ENCODE data around the gene DNER. TPM values are rescaled to one million over a fixed set of nuclear protein-coding genes. Genes with fewer than 3 reads are reported as not detected.

The DNER gene
- polyA plus RNA-seq, 6 donors from 2014 or later, result not detected

DNA sequence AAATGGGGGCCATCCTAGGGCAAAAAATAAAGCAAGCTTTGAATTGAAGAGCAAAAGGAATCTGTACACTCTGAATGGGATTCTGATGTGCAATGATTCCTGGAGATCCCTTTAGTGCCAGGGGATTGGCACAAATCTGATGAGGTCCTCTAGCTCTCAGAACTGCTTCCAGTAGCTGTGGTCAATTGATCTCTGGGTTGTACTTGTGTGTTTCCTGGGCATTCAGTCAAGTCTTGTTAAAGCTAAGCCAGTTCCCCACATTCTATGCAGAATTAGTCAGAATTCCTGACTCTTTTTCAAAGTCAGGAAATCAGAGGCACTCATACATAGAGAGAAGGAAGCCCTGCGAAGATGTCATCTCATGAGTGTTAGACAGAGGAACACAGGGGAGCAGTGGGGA lies 161.3 kb downstream of the DNER start:
- no peaks in the 10 kb centered on the region for H3K36me3 Mint-ChIP-seq
- peaks cover 0 to 12% (median 3%) of the 10 kb centered on the region in 7 donors for H3K9me3 Mint-ChIP-seq
- DNase-seq (no peak), ATAC-seq (ENCODE audit: low read depth in 2 of 2) (no peak)
- H3K27ac Mint-ChIP-seq, result no peak overlapping the region
- H3K4me3 Mint-ChIP-seq, result no peak overlapping the region
- no peaks in the 10 kb centered on the region for H3K4me1 Mint-ChIP-seq
- peaks cover 5 to 10% (median 9%) of the 10 kb centered on the region in 3 donors for H3K27me3 Mint-ChIP-seq

DNA sequence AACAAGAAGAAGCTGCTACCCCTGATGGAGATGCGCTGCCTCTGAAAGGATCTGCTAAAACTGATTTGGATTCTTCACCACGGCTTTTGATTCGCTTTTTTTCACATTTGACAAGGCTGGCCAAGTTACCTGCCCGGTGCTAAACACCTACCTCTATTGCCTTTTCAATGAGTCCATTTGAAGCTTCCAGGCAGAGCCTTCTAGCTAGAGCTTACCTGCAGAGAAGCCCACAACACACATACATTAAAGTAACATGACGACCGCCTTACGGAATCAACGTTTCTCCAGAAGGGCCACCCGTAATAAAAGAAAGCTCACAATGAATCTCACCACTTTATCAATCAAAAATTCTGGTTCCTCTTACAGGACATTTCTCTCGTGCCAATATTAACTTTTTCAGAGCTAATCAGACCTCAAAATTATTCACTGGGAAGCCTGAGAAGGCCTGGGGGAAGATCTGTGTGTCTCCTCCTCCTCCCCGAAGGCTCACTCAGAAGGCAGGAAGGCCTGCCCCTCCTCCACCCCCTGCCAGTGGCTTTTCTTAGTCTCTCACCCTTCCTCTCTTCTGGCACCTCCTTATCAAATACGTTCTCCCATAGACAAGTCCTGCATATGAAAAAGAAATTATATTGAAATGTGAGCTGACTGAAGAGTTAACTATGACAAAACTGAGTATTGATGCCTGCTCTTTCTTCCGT lies 171.0 kb downstream of the DNER start:
- peaks cover 0 to 6% (median 0%) of the 10 kb centered on the region in 7 donors for H3K9me3 Mint-ChIP-seq
- H3K36me3 Mint-ChIP-seq, result no peaks in the 10 kb centered on the region
- H3K27me3 Mint-ChIP-seq, result peaks cover 0 to 16% (median 13%) of the 10 kb centered on the region in 3 donors
- ATAC-seq (ENCODE audit: low read depth in 2 of 2), result no peak
- no peak for DNase-seq
- no peak overlapping the region for H3K27ac Mint-ChIP-seq
- peak overlapping the region in 1 of 8 donors; percentile 32 for H3K4me3 Mint-ChIP-seq
- no peaks in the 10 kb centered on the region for H3K4me1 Mint-ChIP-seq

DNA sequence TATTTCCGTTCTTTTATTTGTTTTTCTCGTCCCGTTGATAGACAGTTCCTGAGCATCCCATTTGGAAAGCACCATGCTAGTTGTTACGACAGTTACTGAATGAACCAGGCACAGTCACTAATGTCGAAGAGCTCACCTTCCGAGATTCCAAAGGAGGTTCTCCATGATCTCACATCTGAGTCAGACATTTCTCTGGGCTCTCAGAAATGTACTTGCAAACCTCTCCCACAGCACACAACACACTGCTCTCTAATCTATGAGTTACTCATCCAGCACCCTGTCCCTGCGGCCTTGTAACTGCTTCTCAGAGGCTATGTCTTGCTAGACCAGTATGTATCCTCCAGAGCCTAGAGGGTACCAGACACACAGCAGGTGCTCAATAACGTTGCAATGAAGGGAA lies 174.7 kb downstream of the DNER start:
- Mint-ChIP-seq H3K27ac (no peak overlapping the region), H3K4me1 (no peaks in the 10 kb centered on the region), H3K4me3 (no peak overlapping the region), H3K9me3 (peaks cover 0 to 4% (median 0%) of the 10 kb centered on the region in 7 donors), H3K36me3 (no peaks in the 10 kb centered on the region), H3K27me3 (peaks cover 0 to 9% (median 8%) of the 10 kb centered on the region in 3 donors)
- ATAC-seq (ENCODE audit: low read depth in 2 of 2) (no peak), DNase-seq (no peak)

- ATAC-seq (ENCODE audit: low read depth in 2 of 2), result no peak
- Mint-ChIP-seq H3K9me3 (peaks cover 0 to 20% (median 10%) of the 10 kb centered on the region in 7 donors), H3K4me1 (no peaks in the 10 kb centered on the region), H3K27ac (no peak overlapping the region), H3K4me3 (no peak overlapping the region), H3K36me3 (no peaks in the 10 kb centered on the region), H3K27me3 (no peaks in the 10 kb centered on the region)
- no peak for DNase-seq
Observed at GRCh38 chr2:229531594-229531993, 182.8 kb downstream of the DNER start.

DNA sequence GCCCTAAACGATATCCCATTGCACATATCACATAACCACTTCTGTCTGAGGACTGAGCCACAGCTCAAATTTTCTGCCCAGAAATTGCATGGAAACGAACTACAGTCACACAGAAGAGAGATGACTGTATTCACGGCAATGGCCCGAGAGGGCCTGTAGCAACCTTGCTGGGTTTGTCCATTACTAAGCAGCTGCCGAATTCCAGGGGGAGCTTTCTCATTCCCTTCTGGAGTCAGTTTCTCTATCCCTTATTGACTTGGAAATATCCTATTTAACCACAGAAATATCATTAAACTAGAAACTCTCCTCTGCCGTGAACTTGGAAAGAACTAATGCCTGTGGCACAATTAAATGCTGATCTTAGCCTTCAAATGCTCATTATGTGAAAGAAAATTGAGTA lies 183.9 kb downstream of the DNER start:
- DNase-seq, result no peak
- H3K4me1 Mint-ChIP-seq, result no peaks in the 10 kb centered on the region
- no peak for ATAC-seq (ENCODE audit: low read depth in 2 of 2)
- H3K36me3 Mint-ChIP-seq, result no peaks in the 10 kb centered on the region
- H3K27ac Mint-ChIP-seq, result no peak overlapping the region
- peaks cover 0 to 20% (median 10%) of the 10 kb centered on the region in 7 donors for H3K9me3 Mint-ChIP-seq
- H3K4me3 Mint-ChIP-seq, result no peak overlapping the region
- H3K27me3 Mint-ChIP-seq, result no peaks in the 10 kb centered on the region

DNA sequence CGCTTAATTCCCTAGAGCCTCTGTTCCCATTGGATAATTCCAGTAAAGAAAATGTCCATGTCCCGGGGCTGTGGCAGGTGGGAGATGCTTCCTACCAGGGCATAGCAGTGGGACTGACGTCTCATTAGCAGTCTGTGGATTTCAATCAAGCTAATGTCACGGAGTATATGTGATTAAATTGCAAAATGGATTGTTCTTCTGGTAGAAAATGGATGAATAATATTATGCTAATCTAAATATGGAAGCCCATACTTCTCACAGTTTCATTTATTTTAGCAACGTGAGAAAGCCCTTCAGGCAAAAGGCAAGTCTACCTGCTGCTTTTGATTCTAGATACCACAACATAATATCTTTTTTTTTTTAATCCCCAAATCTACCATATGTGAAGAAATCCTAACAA lies 185.5 kb downstream of the DNER start:
- H3K4me3 Mint-ChIP-seq, result no peak overlapping the region
- H3K27me3 Mint-ChIP-seq, result peaks cover 0 to under 1% (median 0%) of the 10 kb centered on the region in 3 donors
- H3K36me3 Mint-ChIP-seq, result no peaks in the 10 kb centered on the region
- no peak for DNase-seq
- peaks cover 0 to 20% (median 10%) of the 10 kb centered on the region in 7 donors for H3K9me3 Mint-ChIP-seq
- peak overlapping the region in 1 of 6 donors; percentile 83 for H3K27ac Mint-ChIP-seq
- ATAC-seq (ENCODE audit: low read depth in 2 of 2), result no peak
- H3K4me1 Mint-ChIP-seq, result no peaks in the 10 kb centered on the region

DNA sequence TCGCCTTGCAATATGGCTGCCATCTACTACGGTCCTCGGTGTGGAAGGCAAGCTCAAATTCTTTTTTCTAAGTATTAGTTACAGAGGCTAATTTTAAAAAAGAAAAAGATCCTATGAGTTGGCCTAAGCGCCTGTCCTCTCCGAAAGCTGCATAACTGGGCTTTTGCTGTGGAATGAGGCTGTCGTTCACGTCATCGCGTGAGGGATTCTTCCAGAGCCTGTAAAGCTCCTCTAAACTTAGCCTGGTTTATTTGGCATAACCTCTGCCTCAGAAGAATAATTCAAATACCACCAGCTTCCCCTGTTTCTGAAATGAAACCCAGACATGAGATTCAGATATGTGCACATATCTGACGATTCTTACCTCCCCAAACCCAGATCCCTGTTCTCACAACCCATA lies 187.4 kb downstream of the DNER start:
- H3K27ac Mint-ChIP-seq, result no peak overlapping the region
- H3K36me3 Mint-ChIP-seq, result no peaks in the 10 kb centered on the region
- H3K27me3 Mint-ChIP-seq, result peaks cover 0 to 5% (median 0%) of the 10 kb centered on the region in 3 donors
- ATAC-seq (ENCODE audit: low read depth in 2 of 2), result no peak
- H3K4me3 Mint-ChIP-seq, result no peak overlapping the region
- DNase-seq, result no peak
- H3K4me1 Mint-ChIP-seq, result no peaks in the 10 kb centered on the region
- peaks cover 0 to 15% (median 3%) of the 10 kb centered on the region in 7 donors for H3K9me3 Mint-ChIP-seq

- peaks cover 0 to 1% (median 0%) of the 10 kb centered on the region in 7 donors for H3K9me3 Mint-ChIP-seq
- no peaks in the 10 kb centered on the region for H3K4me1 Mint-ChIP-seq
- H3K36me3 Mint-ChIP-seq, result no peaks in the 10 kb centered on the region
- ATAC-seq (ENCODE audit: low read depth in 2 of 2), result no peak
- DNase-seq, result no peak
- H3K27me3 Mint-ChIP-seq, result peaks cover 0 to 8% (median 5%) of the 10 kb centered on the region in 3 donors
- H3K4me3 Mint-ChIP-seq, result peak overlapping the region in 1 of 8 donors; percentile 52
- no peak overlapping the region for H3K27ac Mint-ChIP-seq
Observed at GRCh38 chr2:229524799-229525198, 189.6 kb downstream of the DNER start.

GRCh38 chr2:229523663-229524062 lies 190.7 kb downstream of the DNER start:
- H3K27me3 Mint-ChIP-seq, result peaks cover 0 to 8% (median 5%) of the 10 kb centered on the region in 3 donors
- H3K9me3 Mint-ChIP-seq, result peaks cover 0 to 1% (median 0%) of the 10 kb centered on the region in 7 donors
- no peaks in the 10 kb centered on the region for H3K36me3 Mint-ChIP-seq
- ATAC-seq (ENCODE audit: low read depth in 2 of 2), result no peak
- no peak for DNase-seq
- no peak overlapping the region for H3K4me3 Mint-ChIP-seq
- peak overlapping the region in 1 of 6 donors; percentile 12 for H3K27ac Mint-ChIP-seq
- peaks cover 0 to 3% (median 0%) of the 10 kb centered on the region in 3 donors for H3K4me1 Mint-ChIP-seq

GRCh38 chr2:229521576-229521975 lies 192.8 kb downstream of the DNER start:
- H3K9me3 Mint-ChIP-seq, result peaks cover 0 to 1% (median 0%) of the 10 kb centered on the region in 7 donors
- peaks cover 0 to 10% (median 8%) of the 10 kb centered on the region in 3 donors for H3K27me3 Mint-ChIP-seq
- DNase-seq (no peak), ATAC-seq (ENCODE audit: low read depth in 2 of 2) (no peak)
- no peak overlapping the region for H3K27ac Mint-ChIP-seq
- no peak overlapping the region for H3K4me3 Mint-ChIP-seq
- H3K36me3 Mint-ChIP-seq, result no peaks in the 10 kb centered on the region
- H3K4me1 Mint-ChIP-seq, result peaks cover 0 to 3% (median 0%) of the 10 kb centered on the region in 3 donors

DNA sequence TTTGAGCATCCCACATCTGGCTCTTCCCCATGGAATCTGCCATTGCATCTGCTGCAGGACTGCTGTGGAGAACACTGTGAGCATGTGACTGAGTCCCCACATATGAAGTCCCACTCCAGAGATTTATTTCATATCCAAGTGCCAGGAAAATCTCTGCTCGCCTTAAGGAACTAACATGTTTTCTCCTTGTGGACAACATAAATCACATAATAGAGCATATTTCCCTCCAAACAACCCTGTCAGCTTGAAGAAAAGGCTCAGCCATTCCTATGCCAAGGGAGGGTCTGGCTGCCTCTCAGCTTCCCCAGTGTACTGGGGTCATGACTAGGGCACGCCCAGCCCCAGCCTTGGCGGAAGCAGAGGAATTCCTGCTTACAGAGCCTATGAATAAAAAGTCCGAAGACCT lies 193.7 kb downstream of the DNER start:
- Mint-ChIP-seq H3K27ac (no peak overlapping the region), H3K4me3 (no peak overlapping the region), H3K27me3 (peaks cover 0 to 10% (median 8%) of the 10 kb centered on the region in 3 donors), H3K9me3 (peaks cover 0 to 1% (median 0%) of the 10 kb centered on the region in 7 donors), H3K4me1 (peaks cover 0 to 3% (median 0%) of the 10 kb centered on the region in 3 donors), H3K36me3 (no peaks in the 10 kb centered on the region)
- ATAC-seq (ENCODE audit: low read depth in 2 of 2) (no peak), DNase-seq (no peak)

GRCh38 chr2:229519655-229520430 lies 194.5 kb downstream of the DNER start:
- DNase-seq, result no peak
- no peak overlapping the region for H3K4me3 Mint-ChIP-seq

GRCh38 chr2:229514273-229514895 lies 200.0 kb downstream of the DNER start:
- Mint-ChIP-seq H3K9me3 (peaks cover 0 to 3% (median 0%) of the 10 kb centered on the region in 7 donors), H3K4me3 (no peak overlapping the region), H3K4me1 (no peaks in the 10 kb centered on the region), H3K27me3 (peaks cover 0 to 7% (median 6%) of the 10 kb centered on the region in 3 donors), H3K27ac (no peak overlapping the region), H3K36me3 (no peaks in the 10 kb centered on the region)
- no peak for ATAC-seq (ENCODE audit: low read depth in 2 of 2)
- DNase-seq, result no peak

More at GRCh38 chr2:229519655-229520430, 194.5 kb downstream of the DNER start:
- peaks cover 0 to 10% (median 8%) of the 10 kb centered on the region in 3 donors for H3K27me3 Mint-ChIP-seq
- H3K9me3 Mint-ChIP-seq, result peaks cover 0 to 1% (median 0%) of the 10 kb centered on the region in 7 donors
- no peaks in the 10 kb centered on the region for H3K36me3 Mint-ChIP-seq
- no peak overlapping the region for H3K27ac Mint-ChIP-seq
- ATAC-seq (ENCODE audit: low read depth in 2 of 2), result no peak
- H3K4me1 Mint-ChIP-seq, result peaks cover 0 to 3% (median 0%) of the 10 kb centered on the region in 3 donors

All from naive B cell (primary cell).